ENCODE measurements around the gene STK11.
A peak's percentile ranks its signal among the peaks of the same experiment; 100 is the strongest.

The STK11 gene

DNA sequence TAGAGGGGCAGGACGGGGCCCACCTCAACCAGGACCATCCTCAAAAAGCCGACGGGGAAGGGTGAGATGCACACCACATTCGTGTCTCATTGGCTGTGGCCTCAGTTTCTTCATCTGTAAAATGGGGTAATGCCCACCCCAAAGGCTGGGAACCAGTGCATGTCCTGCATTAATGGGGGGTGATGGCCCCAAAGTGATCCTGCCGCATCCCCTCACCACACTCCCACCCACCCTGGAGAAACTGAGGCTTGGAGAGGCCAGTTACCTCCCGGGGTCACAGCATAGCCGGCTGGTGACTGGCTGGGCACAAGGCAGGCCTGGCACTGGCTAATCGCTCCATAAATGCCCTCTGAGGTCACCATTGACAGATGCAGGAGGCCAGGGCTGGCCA is 42.2 kb downstream of the STK11 start:
- H3K27ac ChIP-seq: peak overlapping the region; percentile 100
- ChIA-PET CTCF (no interaction called here), POLR2A (ENCODE audit: low non-redundant PET) (no interaction called here)
- no peak for DNase-seq (ENCODE audit: low spot score)
- TF ChIP-seq, protein P1, sequence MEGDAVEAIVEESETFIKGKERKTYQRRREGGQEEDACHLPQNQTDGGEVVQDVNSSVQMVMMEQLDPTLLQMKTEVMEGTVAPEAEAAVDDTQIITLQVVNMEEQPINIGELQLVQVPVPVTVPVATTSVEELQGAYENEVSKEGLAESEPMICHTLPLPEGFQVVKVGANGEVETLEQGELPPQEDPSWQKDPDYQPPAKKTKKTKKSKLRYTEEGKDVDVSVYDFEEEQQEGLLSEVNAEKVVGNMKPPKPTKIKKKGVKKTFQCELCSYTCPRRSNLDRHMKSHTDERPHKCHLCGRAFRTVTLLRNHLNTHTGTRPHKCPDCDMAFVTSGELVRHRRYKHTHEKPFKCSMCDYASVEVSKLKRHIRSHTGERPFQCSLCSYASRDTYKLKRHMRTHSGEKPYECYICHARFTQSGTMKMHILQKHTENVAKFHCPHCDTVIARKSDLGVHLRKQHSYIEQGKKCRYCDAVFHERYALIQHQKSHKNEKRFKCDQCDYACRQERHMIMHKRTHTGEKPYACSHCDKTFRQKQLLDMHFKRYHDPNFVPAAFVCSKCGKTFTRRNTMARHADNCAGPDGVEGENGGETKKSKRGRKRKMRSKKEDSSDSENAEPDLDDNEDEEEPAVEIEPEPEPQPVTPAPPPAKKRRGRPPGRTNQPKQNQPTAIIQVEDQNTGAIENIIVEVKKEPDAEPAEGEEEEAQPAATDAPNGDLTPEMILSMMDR (conservative IDR thresholded peaks at IDR 0.05; ENCODE audit: low read depth): no peak

- ChIA-PET POLR2A (ENCODE audit: low non-redundant PET) (no interaction called here), CTCF (interaction anchor here (1.0 kb wide), 2 partner anchors 17 to 20 kb away, joined by 4 read pairs; no protein-coding TSS in a partner anchor)
- TF ChIP-seq, protein P1 (conservative IDR thresholded peaks at IDR 0.05; ENCODE audit: low read depth): no peak; the same call in 1 of the 2 replicates
- H3K27ac ChIP-seq: peak within 1 kb of the TSS; percentile 100
- DNase-seq (ENCODE audit: low spot score): peak; percentile 65
Observed at GRCh38 chr19:1248139-1248785, 42.7 kb downstream of the STK11 start, which contains the start of gene MIDN. Gene MIDN (plus strand): TSS chr19:1248583. CDS start chr19:1250297, 1,714 bp downstream.

DNA sequence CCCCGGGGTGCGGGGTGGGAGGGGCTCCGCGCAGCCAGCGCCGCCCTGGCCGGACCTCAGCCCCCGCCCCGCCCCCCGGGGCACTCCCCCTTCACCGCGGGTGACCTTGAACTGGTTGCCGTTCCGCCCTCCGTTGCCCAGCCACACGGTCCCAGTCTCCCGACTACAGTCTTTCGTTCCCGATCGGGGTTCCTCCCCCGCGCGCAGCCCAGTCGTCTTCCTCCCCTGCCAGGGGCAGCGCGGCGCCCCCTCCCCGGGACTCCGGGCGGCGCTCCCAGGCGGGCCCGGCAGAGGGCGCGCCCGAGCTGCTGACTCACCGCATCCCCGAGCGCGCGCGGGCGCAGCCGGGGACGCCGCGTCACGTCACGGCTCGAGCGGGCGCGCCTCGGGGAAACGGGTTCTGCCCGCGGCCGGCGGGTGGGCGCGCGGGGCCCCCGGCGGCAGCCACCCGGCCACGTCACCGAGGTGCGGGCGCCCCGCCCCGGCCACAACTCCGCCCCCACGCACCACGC is 43.3 kb downstream of the STK11 start:
- TF ChIP-seq, protein P1 (conservative IDR thresholded peaks at IDR 0.05; ENCODE audit: low read depth): peak; percentile 92
- H3K27ac ChIP-seq: peak overlapping the region; percentile 100
- peak; percentile 55 for DNase-seq (ENCODE audit: low spot score)
- POLR2A ChIA-PET (ENCODE audit: low non-redundant PET): no interaction called here
- CTCF ChIA-PET: interaction anchor here (0.5 to 1.0 kb wide), 4 partner anchors 17 to 119 kb away, joined by 3 to 4 read pairs (median 4); no protein-coding TSS in a partner anchor

DNA sequence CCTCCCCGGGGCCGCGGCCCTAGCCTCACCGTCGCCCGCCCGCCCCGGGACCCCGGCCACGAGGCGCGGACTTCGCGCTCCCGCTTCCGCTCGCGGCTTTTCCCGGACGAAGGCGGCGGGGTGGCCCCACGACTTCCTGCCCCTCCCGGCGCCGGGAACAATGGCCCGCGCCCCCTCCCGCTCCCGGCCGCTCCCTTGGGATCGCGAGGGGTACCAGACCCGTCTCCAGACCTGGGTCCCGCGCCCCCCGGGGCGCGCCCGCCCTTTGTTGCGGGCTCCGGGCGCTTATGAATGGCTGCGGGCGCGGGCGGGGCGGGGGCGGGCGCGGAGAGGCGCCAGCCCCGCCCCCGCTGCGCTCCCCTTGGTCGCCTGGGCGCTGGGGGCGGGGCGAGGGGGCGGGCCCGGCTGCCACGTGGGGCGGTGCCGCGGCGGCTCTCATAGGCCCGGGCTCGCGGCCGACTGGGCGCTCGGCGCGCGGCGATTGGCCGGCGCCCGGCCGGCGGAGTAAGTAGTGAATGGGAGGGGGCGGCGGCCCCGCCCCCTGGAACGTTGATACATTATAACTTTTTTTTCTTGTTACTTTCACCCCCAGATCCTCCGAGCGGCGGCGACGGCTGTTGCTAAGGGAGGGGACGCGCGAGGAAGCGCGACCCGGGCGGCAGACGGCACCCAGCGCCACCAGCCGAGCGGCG is 43.9 kb downstream of the STK11 start:
- ChIA-PET CTCF (interaction anchor here (0.5 to 1.0 kb wide), 4 partner anchors 16 to 120 kb away, joined by 3 to 4 read pairs (median 4); no protein-coding TSS in a partner anchor), POLR2A (ENCODE audit: low non-redundant PET) (interaction anchor here (0.6 kb wide), 1 partner anchor 19 kb away, joined by 3 read pairs; no protein-coding TSS in a partner anchor)
- peak; percentile 85 for DNase-seq (ENCODE audit: low spot score)
- H3K27ac ChIP-seq: peak overlapping the region; percentile 100
- TF ChIP-seq, protein P1 (conservative IDR thresholded peaks at IDR 0.05; ENCODE audit: low read depth): no peak

DNA sequence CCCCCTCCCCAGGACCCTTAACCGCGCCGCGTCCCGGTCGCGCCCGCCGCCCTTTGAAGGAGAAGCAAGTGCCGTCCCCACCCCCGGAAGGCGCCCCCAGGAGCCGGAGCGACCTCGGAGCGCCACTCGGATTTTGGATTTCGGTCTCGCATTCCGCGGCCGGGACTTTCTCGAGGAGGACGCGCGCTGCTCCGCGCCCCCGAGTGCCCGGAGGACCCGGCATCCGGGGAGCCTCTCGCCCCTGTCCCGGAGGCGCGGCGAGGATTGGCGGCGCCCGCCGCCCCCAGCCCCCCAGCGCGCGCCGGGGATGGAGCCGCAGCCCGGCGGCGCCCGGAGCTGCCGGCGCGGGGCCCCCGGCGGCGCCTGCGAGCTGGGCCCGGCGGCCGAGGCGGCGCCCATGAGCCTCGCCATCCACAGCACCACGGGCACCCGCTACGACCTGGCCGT is 44.4 kb downstream of the STK11 start:
- CTCF ChIA-PET: no interaction called here
- POLR2A ChIA-PET (ENCODE audit: low non-redundant PET): interaction anchor here (0.6 kb wide), 1 partner anchor 19 kb away, joined by 3 read pairs; no protein-coding TSS in a partner anchor
- DNase-seq (ENCODE audit: low spot score): no peak
- TF ChIP-seq, protein P1 (conservative IDR thresholded peaks at IDR 0.05; ENCODE audit: low read depth): no peak
- H3K27ac ChIP-seq: peak overlapping the region; percentile 100

Data from RWPE1 (cell line).